Smooth muscle cell (in vitro differentiated cells): ENCODE data around the gene ANAPC4. TPM values are rescaled to one million over a fixed set of nuclear protein-coding genes. Genes with fewer than 3 reads are reported as not detected.

Source experiments
- DNase-seq: peaks from one replicate; lab custom pipeline; 2025; ENCODE audit not compliant: unreplicated experiment; lab: John Stamatoyannopoulos, UW
- H2AFZ ChIP-seq: fragments of 200-600 bp; sonication (generic); 2 replicates; pipeline ENCODE4 v1.6.0; 2016; ENCODE audit warnings: antibody characterized with exemption, low read depth, mild to moderate bottlenecking
- H3F3A ChIP-seq: fragments of 200-600 bp; sonication (generic); 2 replicates; pipeline ENCODE4 v1.6.0; 2017; ENCODE audit warnings: antibody characterized with exemption, low read depth
- H3K27ac ChIP-seq: fragments of 200-600 bp; sonication (generic); 2 replicates; pipeline ENCODE4 v1.5.1; 2016; ENCODE audit warnings: low read depth, mild to moderate bottlenecking
- H3K27me3 ChIP-seq: fragments of 200-600 bp; sonication (generic); 2 replicates; pipeline ENCODE4 v1.6.1; 2016; ENCODE audit warnings: low read depth, mild to moderate bottlenecking
- H3K36me3 ChIP-seq: fragments of 200-600 bp; sonication (generic); 2 replicates; pipeline ENCODE4 v1.5.1; 2016; ENCODE audit warnings: low read depth
- H3K4me1 ChIP-seq: fragments of 200-600 bp; sonication (generic); 2 replicates; pipeline ENCODE4 v1.5.1; 2016; ENCODE audit warnings: low read depth
- H3K4me2 ChIP-seq: fragments of 200-600 bp; sonication (generic); 2 replicates; pipeline ENCODE4 v1.6.0; 2016; ENCODE audit warnings: mild to moderate bottlenecking
- H3K4me3 ChIP-seq: fragments of 200-600 bp; sonication (generic); 2 replicates; pipeline ENCODE4 v1.5.1; 2016; ENCODE audit warnings: mild to moderate bottlenecking
- H3K79me2 ChIP-seq: fragments of 200-600 bp; sonication (generic); 2 replicates; pipeline ENCODE4 v1.6.0; 2016; ENCODE audit warnings: low read depth, mild to moderate bottlenecking
- H3K9ac ChIP-seq: fragments of 200-600 bp; sonication (generic); 2 replicates; pipeline ENCODE4 v1.6.0; 2016; ENCODE audit warnings: low read depth
- H3K9me3 ChIP-seq: fragments of 200-600 bp; sonication (generic); replicated peaks from 2 replicates; pipeline ENCODE4 v1.5.1; 2016; ENCODE audit warnings: low read depth
- H4K20me1 ChIP-seq: fragments of 200-600 bp; sonication (generic); 2 replicates; pipeline ENCODE4 v1.6.0; 2016; ENCODE audit warnings: low read depth
- CTCF ChIP-seq: fragments of 200-600 bp; sonication (generic); IDR thresholded peaks from 2 replicates; pipeline ENCODE4 v1.5.1; 2017; ENCODE audit warnings: borderline replicate concordance, mild to moderate bottlenecking, antibody characterized with exemption; ENCODE audit not compliant: insufficient read depth, poor library complexity, severe bottlenecking
- WGBS: methylation state at CpG from one replicate; pipeline ENCODE4 v1.1.7; 2016; ENCODE audit warnings: low lambda C conversion rate; 5-methylcytosine and 5-hydroxymethylcytosine counted together
- polyA plus RNA-seq: library from polyadenylated mRNA; unstranded; fragments of >200 nt; fragmentation: Nextera tagmentation; extraction: Ambion mirVana; gene quantifications from 2 replicates; pipeline ENCODE4 v1.2.1, GENCODE V29; 2016
- total RNA-seq: library from RNA; depleted of rRNA; stranded (reverse); fragments of >200 nt; gene quantifications from 2 replicates; pipeline ENCODE4 v1.2.3, GENCODE V29; 2014

ANAPC4 gene
- total and polyA plus RNA-seq, 2 experiments from 2014 or later = 12.4 to 26.0 TPM

- Histone ChIP-seq H3K9me3 (no peaks in the 10 kb centered on the region), H3K4me1 (no peaks in the 10 kb centered on the region), H3K27me3 (no peaks in the 10 kb centered on the region), H3K4me3 (no peak overlapping the region), H3K79me2 (no peaks in the 10 kb centered on the region), H3K36me3 (no peaks in the 10 kb centered on the region), H3K27ac (no peak overlapping the region), H2AFZ (no peak overlapping the region), H4K20me1 (no peaks in the 10 kb centered on the region), H3K4me2 (no peak overlapping the region), H3F3A (no peaks in the 10 kb centered on the region), H3K9ac (no peak overlapping the region)
- DNase-seq = no peak
- WGBS = 93% methylated on average over 4 of the region's 4 CpGs
- TF ChIP-seq CTCF = no peak
These were observed 48.3 kb downstream of the ANAPC4 start for GRCh38 chr4:25425361-25425760.

- Histone ChIP-seq H3K4me2 (no peak overlapping the region), H3K4me3 (no peak overlapping the region), H2AFZ (no peak overlapping the region), H3K9ac (no peak overlapping the region), H3K9me3 (no peaks in the 10 kb centered on the region), H3K36me3 (no peaks in the 10 kb centered on the region), H3K79me2 (no peaks in the 10 kb centered on the region), H3K4me1 (no peaks in the 10 kb centered on the region), H3K27ac (no peak overlapping the region), H3F3A (no peaks in the 10 kb centered on the region), H3K27me3 (no peaks in the 10 kb centered on the region), H4K20me1 (no peaks in the 10 kb centered on the region)
- TF ChIP-seq CTCF = no peak
- 81% methylated on average over 5 of the region's 5 CpGs for WGBS
- DNase-seq = no peak
These were observed 50.8 kb downstream of the ANAPC4 start for GRCh38 chr4:25427871-25428270.

- no peaks in the 10 kb centered on the region for H4K20me1 ChIP-seq
These were observed 53.6 kb downstream of the ANAPC4 start for GRCh38 chr4:25430630-25431029.

More at GRCh38 chr4:25430630-25431029, 53.6 kb downstream of the ANAPC4 start:
- no peak for TF ChIP-seq CTCF
- H3K27me3 ChIP-seq = no peaks in the 10 kb centered on the region
- 89% methylated on average over 5 of the region's 5 CpGs for WGBS
- H3K9ac ChIP-seq = no peak overlapping the region
- no peaks in the 10 kb centered on the region for H3K79me2 ChIP-seq
- no peak overlapping the region for H3K4me3 ChIP-seq
- no peak for DNase-seq
- no peak overlapping the region for H2AFZ ChIP-seq
- no peaks in the 10 kb centered on the region for H3K9me3 ChIP-seq
- no peak overlapping the region for H3K4me2 ChIP-seq
- H3K36me3 ChIP-seq = no peaks in the 10 kb centered on the region
- H3K4me1 ChIP-seq = no peaks in the 10 kb centered on the region
- no peaks in the 10 kb centered on the region for H3F3A ChIP-seq
- H3K27ac ChIP-seq = no peak overlapping the region
